LNCAP (cell line): ENCODE results near the gene DELE1.

ENCODE experiments used
- CTCF ChIP-seq: fragments of 450-650 bp; IDR thresholded peaks from 2 replicates; pipeline ENCODE4 v1.5.1; 2017; ENCODE audit warnings: mild to moderate bottlenecking

The DELE1 gene

GRCh38 chr5:141954194-141954593 is 30.5 kb downstream of the DELE1 start:
- TF ChIP-seq CTCF: no peak

DNA sequence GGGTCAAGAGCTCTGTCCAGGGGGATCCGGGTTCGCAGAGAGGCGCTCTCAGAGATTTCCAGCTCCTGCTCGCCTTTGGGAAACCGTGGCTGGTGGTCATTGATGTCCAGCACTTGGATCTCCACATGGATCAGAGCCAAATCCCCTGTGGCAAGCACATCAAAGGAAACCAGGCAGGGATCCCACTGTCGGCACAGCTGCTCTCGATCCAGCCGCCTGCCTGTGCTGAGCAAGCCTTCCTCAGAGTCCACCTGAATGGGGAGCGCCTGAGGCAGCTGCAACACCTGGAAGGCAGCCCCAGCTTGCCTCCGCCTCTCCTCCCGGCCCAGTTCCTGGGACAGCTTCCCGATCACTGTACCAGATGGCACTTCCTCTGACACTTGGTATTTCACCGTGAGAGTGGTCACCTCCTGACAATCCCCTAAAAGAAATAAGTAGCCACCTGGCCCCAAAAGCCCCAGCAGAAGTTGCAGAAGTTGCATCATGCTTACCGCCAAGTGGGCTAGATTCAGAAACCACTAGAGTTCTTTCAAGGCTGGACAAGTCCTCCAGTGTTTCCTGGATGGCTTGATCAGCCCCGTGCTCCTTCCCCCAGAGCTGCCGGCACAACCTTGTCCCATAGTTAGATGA is 33.8 kb downstream of the DELE1 start:
- TF ChIP-seq CTCF: no peak

DNA sequence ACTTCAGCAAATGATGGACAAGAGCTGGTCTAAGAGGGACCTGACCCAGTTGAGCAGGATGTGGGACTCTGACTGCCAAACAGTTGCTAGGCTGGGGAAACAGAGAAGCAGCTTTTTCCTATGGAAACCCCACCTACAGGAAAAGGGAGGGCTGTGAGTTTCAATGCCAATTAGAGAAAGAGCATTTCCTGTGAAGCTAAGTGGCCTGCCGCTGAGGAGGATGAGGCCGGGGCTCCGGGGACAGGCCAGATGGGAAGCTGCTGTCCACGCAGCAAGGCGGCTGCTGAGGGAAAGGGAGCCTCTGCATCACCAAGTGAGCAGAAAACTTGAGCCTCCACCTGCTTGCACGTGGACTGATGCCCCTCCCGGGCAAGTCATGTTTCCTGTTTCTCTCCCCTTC is 34.4 kb downstream of the DELE1 start, which contains the start of gene PCDH12:
Gene PCDH12 (minus strand): TSS at position 90 of the 400 bp plus-strand sequence. CDS start 351 bp downstream, outside the sequence.
- no peak for TF ChIP-seq CTCF

DNA sequence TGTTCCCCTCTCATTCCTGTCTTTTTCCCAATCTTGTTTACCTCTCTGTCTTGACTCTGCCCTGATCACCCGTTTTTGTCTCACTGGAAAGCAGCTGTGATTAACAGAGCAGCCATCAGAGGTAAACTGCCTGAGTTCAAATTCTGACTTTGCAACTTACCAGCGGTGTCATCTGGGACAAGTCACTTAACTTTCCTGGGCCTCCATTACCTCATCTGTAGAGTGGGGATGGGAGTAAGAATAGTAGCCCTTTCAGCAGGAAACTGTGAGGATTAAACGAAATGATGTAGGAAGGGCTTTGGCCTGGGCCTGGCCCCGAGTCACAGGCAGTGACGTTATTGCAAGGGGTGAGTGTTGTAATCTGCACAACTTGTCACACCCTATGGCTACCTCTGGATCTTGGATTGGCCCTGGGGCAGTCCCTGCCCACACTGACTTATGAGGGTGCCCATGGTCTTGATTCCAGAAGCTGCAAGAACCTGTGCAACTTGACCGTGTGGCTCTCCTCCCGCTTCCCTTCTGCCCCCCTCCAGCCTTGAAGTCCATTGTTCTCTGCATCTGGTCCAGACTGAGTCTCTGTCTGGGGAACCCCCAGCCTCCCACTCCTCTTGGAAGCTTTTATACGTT is 35.0 kb downstream of the DELE1 start:
- no peak for TF ChIP-seq CTCF

GRCh38 chr5:141960018-141960417 is 36.3 kb downstream of the DELE1 start:
- TF ChIP-seq CTCF: peak; percentile 43

GRCh38 chr5:141960449-141961323 is 37.0 kb downstream of the DELE1 start:
- TF ChIP-seq CTCF: peak; percentile 79

GRCh38 chr5:141961466-141961865 is 37.8 kb downstream of the DELE1 start:
- TF ChIP-seq CTCF: no peak
